GM12891 (cell line): Measurements from ENCODE around the gene ICOS.

Source experiments
- DNase-seq: peaks from one replicate; pipeline ENCODE4 v3.0.0; 2011; ENCODE audit warnings: low spot score; ENCODE audit not compliant: insufficient read length
- FAIRE-seq: peaks from 2 replicates; lab custom pipeline; 2011; peaks lifted over from hg19 to GRCh38; lab: Jason Lieb, UNC
- PAX5 ChIP-seq: IDR thresholded peaks from 2 replicates; pipeline ENCODE4 v1.6.1; 2011; ENCODE audit warnings: low read length, moderate library complexity, mild to moderate bottlenecking; ENCODE audit not compliant: insufficient read depth, severe bottlenecking
- POLR2A ChIP-seq: IDR thresholded peaks from 2 replicates; pipeline ENCODE4 v1.6.1; 2011; ENCODE audit warnings: low read depth, low read length, control low read depth
- POLR2AphosphoS5 ChIP-seq: IDR thresholded peaks from 2 replicates; pipeline ENCODE4 v1.6.1; 2011; ENCODE audit warnings: low read depth, low read length, control low read depth
- POU2F2 ChIP-seq: IDR thresholded peaks from 2 replicates; pipeline ENCODE4 v1.6.1; 2011; ENCODE audit warnings: low read depth, mild to moderate bottlenecking, control low read depth, low read length, moderate library complexity
- SPI1 ChIP-seq: IDR thresholded peaks from 2 replicates; pipeline ENCODE4 v1.6.1; 2011; ENCODE audit warnings: low read depth, low read length, control low read depth
- TAF1 ChIP-seq: IDR thresholded peaks from 2 replicates; pipeline ENCODE4 v1.6.1; 2011; ENCODE audit warnings: low read depth, low read length, control low read depth

ICOS gene

GRCh38 chr2:204005940-204006721 is 69.6 kb downstream of the ICOS start:
- TF ChIP-seq PAX5 (no peak), POU2F2 (no peak), POLR2A (no peak), POLR2AphosphoS5 (no peak), SPI1 (no peak), TAF1 (no peak)
- DNase-seq (no peak), FAIRE-seq (no peak)

GRCh38 chr2:204008352-204008751 is 71.8 kb downstream of the ICOS start:
- TF ChIP-seq POLR2AphosphoS5 = no peak
- no peak for TF ChIP-seq SPI1
- TF ChIP-seq PAX5 = no peak
- no peak for TF ChIP-seq POLR2A
- TF ChIP-seq POU2F2 = no peak
- TF ChIP-seq TAF1 = no peak
- no peak for DNase-seq
- no peak for FAIRE-seq

- DNase-seq (no peak), FAIRE-seq (no peak)
- TF ChIP-seq PAX5 = no peak
- no peak for TF ChIP-seq POLR2A
- no peak for TF ChIP-seq POLR2AphosphoS5
- TF ChIP-seq TAF1 = no peak
- no peak for TF ChIP-seq POU2F2
- TF ChIP-seq SPI1 = no peak; the same call in 1 of the 2 replicates
These were observed 74.3 kb downstream of the ICOS start for GRCh38 chr2:204010628-204011560.
